ENCODE measurements around the gene GZMA.

The GZMA gene

GRCh38 chr5:55113327-55113726, 10.9 kb downstream of the GZMA start:
- no peak for DNase-seq

GRCh38 chr5:55114061-55114460, 11.6 kb downstream of the GZMA start:
- DNase-seq: no peak

GRCh38 chr5:55123365-55123764, 20.9 kb downstream of the GZMA start:
- DNase-seq: no peak

GRCh38 chr5:55134053-55134722, 31.7 kb downstream of the GZMA start:
- no peak for DNase-seq

- no peak for DNase-seq
Observed at GRCh38 chr5:55136521-55136920, 34.1 kb downstream of the GZMA start.

- no peak for DNase-seq
Observed at GRCh38 chr5:55140908-55141665, 38.6 kb downstream of the GZMA start.

GRCh38 chr5:55141945-55142690, 39.7 kb downstream of the GZMA start:
- no peak for DNase-seq

- DNase-seq: no peak
Observed at GRCh38 chr5:55143624-55144023, 41.2 kb downstream of the GZMA start.

GRCh38 chr5:55146080-55146479, 43.6 kb downstream of the GZMA start:
- no peak for DNase-seq

GRCh38 chr5:55146543-55147151, 44.2 kb downstream of the GZMA start:
- peak; percentile 19 for DNase-seq

GRCh38 chr5:55149308-55149795, 46.9 kb downstream of the GZMA start:
- no peak for DNase-seq

- no peak for DNase-seq
Observed at GRCh38 chr5:55151923-55152842, 49.7 kb downstream of the GZMA start.

GRCh38 chr5:55154873-55155272, 52.4 kb downstream of the GZMA start:
- DNase-seq: no peak

Data from NCI-H524 treated with DMSO at 0.1 percent for 48 hours (cell line).